Measurements from ENCODE around the gene LATS2.
"Not testable (repeated sequence)": the region's sequence is repeated elsewhere in the genome, so short reads cannot be mapped to it uniquely, and the experiment has no call there.

LATS2 gene

DNA sequence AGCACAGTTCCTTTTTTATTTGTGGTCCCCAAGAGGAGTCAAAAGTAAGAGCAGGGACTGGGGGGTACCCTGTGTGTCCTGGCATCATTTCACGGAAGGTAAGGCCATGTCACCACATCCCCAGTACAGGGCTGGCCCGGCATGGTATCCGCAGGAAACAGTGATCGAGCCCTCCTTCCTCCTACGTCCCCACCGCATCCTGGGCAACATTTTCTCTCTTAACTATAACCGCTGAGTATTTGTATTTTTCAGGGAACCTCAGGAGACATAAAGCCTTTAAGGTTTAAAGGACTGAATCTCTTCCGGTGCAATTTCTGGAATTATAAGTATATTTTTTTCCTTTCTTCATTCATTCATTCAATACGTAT, 13.6 kb upstream of the LATS2 start:
- no peak for DNase-seq

DNA sequence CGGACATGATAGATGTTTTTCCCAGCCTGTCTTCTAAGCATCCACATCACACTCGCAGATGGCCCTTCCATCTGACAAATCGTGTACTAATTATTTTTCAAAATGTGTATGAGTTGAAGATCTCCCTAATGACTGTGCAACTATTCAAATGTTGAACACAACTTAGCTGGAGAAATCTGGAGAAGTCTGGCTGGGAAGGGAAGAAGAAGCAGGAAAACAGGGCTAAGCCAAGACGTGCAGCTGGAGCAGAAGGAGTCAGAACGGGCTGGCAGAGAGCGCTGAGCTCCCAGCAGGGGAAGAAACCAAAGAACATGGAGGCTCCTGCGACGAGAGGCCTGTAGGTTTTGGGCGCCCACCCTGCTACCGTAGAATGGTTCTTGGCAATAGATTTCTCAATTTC, 13.2 kb upstream of the LATS2 start:
- no peak for DNase-seq

DNA sequence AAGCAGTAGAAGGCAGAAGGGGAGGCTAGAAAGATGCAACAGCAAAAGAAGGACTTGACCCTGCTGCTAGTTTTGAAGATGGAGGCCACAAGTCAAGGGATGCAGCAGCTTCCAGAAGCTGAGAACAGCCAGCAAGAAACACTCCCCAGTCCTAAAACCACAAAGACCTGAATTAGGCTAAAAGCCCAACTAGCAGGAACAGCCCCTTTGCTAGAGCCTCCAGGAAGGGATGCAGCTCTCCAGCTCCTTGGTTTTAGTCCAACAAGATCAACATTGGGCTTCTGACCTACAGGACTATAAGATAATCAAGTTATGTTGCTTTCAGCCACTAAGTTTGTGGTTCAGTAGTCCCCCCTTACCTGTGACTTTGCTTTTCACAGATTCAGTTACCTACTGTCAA, 10.5 kb upstream of the LATS2 start:
- no peak for DNase-seq

DNA sequence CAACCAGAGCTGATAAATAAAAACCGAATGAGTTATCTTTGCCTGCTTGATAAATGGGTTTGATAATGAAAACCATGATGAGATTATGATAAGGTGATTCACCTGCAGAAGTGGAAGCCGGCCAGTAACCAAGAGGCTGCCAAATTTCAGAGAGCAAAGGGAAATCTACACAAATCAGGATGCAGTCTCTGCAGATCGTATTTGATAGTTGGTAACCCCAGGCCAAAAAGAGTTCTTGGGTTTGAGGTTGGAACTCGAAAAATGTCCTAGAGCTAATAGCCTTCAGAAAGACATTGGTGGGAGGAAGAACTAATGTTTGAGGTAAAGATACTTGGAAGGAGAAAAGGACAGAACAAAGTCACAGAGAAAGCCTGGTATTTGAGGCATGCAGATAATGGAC, 9.6 kb upstream of the LATS2 start:
- no peak for DNase-seq

DNA sequence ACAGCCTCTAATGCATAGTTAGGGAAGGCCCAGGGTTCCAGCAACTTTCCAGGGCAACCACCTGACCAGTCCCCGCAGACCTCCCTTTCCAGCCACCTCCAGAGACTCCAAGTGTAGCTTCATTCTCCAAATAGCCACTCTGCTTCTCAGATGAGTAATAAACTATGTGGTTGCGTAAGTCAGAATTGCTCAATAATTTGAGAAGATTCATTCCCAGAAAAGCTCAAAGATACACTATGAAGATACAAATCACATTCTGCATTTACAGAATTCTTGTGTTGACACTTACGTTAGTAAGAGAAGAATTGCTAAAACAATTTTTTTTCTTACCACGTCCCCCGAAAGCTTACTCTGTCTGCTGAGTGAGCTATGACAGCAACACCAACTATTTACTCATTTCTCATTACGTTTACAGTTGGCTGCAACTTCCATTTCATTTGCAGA, 8.2 kb upstream of the LATS2 start:
- DNase-seq: no peak

DNA sequence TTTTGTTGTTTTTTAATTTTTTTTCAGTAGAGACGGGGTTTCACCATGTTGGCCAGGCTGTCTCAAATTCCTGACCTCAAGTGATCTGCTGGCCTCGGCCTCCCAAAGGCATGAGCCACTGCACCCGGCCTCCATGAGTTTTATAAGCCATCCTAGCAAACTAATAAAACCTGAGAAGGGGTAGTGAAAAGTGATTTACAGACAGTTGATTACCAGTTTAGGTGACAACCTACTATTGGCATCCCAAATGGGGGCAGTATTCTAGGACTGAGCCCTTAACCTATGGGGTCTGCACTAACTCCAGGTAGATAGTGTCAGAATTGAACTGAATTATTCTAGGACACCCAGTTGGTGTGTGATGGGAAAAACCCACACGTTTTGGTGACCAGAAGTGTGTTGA, 6.5 kb upstream of the LATS2 start:
- no peak for DNase-seq

DNA sequence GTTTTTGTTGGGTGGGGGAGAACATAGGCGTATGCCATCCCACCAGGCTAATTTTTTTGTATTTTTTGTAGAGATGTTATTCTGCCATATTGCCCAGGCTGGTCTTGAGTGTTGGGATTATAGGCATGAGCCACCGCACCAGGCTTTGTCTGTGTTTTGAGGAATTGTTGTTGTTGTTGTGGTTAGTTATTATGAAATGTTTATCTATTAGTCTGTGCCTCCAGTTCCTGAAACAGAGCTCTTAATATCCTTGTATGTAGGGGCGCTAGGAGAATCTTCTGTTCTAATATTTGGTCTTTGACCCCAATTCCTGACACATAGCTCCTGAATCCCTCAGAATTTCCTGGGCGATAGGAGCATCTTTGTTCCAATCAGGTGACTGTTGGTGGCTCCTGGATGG, 5.6 kb upstream of the LATS2 start:
- no peak for DNase-seq

DNA sequence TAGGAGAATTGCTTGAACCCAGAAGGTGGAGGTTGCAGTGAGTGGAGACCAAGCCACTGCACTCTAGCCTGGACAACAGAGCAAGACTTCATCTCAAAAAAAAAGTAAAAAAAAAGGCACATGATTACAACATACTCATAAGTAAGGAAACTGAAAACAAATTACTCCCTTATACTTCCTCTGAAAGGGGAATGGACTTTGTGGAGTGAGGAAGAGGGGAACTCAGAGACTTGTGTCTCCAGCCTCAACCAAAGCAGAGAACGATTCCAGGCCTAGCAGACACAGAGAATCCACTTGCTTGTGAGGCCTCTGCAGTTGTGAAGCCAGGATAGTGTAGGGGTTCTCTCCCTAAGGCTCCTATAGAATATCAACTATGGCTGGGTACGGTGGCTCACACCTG, 4.3 kb upstream of the LATS2 start:
- no peak for DNase-seq

DNA sequence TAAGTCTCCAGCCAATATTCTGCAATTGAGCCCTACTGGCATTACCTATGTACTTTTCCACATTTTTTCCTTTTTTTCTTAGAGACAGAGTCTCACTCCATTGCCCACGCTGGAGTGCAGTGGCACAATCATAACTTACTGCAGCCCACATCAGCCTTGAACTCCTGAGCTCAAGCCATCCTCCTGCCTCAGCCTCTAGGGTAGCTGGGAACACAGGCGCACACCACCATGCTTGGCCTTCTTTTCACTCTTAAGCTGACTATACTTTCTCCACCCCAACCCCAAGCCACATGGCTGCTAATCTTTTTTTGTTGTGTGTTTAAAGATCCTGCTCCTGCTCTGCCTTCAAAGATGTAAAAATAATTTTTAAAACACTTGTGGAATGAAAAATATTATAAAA, 1.6 kb upstream of the LATS2 start:
- no peak for DNase-seq

DNA sequence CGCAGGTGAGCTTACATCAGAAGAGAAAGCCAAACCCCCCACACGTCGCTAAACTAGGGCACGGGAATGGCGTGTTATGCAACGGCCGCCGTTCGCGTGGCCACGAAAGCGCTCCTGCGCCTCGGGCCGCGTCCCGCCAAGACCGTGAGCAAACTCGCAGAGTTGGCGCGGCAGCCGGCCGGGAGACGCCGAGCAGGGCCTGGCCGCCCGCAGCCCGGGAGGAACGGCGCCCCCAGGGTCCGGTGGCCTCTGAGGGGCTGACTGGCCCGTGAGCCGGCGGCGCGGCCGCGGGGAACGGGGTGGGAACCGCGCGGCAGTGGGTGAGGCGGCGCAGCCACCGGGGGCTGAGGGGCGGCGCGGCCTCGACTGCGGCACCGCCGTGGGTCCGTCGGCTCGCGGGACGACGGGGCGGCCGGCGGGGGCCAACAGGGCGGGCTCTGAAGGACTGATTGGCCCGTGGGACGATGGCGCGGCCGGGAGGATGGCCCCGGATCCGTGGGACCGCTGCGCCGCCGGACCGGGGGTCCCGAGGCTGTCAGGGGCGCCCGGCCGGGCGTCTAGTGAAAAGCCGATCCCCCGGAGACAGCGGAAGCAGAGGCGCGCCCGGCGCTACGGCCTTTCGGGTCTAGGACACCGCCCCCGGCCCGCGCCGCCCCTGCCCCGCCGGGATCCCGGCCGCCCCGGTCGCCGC, 903 bp downstream of the LATS2 start:
- DNase-seq: no peak

DNA sequence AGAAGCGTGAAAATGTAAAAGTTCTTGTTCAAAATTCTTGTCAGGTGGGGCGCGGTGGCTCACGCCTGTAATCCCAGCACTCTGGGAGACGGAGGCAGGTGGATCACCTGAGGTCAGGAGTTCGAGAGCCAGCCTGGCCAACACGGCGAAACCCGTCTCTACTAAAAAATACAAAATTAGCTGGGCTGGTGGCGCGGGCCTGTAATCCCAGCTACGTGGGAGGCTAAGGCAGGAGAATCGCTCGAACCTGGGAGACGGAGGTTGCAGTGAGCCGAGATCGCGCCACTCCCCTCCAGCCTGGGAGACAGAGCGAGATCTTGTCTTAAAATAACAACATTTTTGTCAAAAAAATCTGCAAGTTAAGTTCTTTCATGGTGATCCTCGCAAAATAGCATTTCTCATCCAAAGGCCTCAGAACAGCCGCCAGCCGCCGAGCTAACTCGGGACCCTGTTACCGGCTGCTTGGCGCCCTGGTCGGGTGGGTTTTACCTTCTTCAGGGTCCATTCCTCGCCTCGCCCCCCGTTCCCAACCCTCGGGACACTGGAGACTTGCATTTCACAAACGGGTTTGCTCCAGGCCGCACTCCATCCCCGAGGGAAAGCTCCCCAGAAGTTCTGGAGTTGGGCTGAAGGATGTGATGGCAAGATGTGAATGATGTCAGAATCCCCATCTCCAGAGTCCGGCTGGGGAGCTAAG, 1.6 kb downstream of the LATS2 start:
- DNase-seq: no peak

DNA sequence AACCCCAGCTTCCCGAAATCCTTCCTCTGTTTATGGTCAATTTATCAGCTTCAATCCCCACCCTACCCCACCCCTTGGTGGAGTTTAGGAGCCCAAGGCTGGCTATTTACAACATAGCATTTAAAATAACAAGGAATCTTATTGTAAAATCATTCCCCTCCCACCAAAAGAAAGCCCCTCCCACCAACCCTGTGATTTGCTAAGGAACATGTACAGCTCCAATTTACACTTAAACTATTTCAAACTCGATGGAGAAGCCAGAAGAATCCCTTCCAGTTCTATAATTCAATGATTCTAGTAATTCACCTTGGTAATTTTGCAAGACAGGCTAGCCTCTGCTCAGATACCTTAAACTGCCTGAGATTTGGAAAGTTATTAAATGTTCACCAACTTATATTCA, 3.0 kb downstream of the LATS2 start:
- DNase-seq: no peak

DNA sequence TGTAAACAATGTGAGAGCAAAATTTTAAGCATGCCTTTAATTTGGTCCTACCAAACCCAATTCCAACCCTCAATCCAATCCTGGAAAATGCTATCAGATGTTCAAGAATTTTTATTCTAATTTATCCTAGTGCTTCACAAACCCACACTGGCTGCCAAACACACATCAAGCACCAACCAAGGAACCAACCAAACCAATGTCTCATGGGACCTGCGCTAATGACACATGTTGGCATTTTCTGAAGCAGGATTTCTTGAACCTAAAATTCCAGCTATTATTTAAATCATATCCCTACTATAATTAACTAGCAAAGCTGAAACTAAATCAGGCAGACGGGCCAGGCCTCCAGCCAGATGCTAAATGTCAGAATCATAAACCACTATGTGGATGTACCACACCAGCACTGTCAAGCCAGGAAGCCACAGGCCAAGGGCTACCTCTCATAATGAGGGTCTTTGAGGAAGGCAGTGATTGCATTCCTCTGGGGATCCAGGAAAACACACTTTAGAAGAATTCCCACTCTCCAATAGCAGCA, 5.8 kb downstream of the LATS2 start:
- DNase-seq: no peak

DNA sequence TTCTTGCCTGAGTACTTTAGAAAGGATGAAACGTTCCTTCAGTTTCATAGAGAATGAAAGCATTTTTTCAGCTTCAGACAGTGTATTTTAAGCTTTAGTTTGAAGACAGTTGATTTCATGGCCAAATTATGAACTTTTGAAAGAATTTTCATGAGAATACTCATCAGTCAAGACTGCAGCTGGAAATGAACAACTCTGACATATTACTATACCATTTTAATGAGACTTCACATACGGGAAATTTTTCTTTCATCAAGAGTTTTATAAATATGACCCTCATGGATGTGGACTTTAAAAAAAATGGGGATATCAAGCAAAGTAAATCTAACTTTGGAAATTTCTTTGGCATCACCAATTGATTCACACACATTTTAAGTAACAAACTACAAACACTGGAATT, 6.4 kb downstream of the LATS2 start:
- DNase-seq: no peak

DNA sequence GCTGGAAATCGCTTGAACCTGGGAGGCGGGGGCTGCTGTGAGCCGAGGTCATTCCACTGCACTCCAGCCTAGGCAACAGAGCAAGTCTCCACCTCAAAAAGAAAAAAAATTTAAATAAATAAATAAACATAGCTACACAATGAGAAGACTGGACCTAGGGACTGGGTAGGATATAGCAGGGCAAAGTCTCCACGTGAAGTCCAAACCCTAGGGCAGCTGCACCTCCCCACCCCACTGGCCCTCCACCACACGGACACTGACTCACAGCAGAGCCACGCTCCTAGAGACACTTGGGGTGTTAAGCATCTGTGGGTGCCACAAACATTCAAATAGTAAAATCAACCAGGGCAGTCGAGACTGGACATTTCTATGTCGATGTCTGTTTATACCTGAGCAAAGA, 7.1 kb downstream of the LATS2 start:
- no peak for DNase-seq

DNA sequence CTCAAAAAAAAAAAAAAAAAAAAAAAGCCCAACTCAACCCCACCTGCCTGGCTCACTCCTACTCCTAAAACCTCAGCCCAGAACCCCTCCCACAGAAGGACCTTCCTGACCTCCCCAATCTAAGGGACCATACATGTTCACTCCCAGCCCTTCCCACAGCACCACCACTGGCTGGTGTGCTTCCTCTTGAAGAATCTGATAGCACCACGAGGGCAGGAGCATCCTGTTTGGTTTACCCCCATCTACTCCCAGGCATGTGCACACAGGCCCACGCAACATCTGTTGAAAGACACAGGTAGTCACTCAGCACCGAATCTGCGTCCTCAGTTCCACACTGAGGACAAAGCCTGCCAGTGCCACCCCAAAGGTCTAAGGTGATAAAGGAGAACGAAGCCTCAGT, 8.2 kb downstream of the LATS2 start:
- DNase-seq: no peak

DNA sequence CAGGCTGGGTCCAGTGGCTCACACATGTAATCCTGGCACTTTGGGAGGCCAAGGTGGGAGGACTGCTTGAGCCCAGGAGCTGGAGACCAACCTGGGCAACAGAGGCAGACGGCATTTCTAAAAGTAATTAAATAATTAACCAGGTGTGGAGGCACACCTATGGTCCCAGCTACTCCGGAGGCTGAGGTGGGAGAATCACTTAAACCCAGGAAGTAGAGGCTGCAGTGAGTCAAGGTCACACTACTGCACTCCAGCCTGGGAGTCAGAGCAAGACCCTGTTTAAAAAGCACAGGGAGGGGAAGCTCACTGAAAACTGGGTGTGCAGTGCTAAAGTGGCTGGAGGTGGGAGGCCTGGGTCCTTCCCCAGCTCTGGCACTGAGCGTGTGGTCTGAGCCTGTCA, 9.7 kb downstream of the LATS2 start:
- DNase-seq: no peak

DNA sequence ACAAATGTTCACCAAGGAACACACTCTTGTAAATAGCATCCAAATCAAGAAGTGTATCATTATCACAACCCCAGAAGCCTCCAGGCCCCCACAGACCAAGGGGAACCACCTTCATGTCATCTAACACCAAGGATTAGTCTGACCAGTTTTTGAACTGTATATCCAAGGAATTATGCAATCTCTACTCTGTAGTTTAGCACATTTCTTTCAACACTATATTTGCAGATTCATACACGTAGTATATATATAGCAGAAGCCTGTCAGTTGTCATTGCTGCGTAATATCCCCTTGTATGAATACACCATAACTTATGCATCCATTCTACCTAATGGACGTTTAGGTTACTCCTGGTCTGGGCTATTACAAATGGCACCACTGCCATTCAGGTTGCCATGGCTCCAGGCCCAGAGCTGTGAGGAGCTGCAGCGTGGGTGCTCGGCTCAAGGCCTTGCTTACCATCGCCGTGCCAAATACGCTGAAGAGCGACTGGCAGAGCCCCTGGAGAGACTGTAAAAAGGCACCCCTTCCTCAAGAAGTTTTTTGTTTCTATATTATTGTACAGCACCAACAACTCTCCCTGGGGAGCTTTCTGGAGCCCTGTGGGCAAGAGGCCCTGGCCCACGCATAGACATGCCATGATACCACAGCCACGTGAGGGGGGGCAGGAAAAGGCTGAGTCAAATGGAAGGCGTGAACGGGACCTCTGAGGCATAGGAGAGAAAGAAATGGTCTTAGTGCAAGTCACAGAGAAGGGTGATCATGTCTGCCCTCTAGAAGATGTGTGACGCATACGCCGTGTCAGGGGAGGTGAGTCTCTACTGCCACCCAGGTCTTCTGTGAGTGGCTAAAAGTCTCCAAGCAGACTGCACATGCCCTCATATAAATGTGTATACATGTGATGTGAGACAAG, 10.8 kb downstream of the LATS2 start:
- no peak for DNase-seq

DNA sequence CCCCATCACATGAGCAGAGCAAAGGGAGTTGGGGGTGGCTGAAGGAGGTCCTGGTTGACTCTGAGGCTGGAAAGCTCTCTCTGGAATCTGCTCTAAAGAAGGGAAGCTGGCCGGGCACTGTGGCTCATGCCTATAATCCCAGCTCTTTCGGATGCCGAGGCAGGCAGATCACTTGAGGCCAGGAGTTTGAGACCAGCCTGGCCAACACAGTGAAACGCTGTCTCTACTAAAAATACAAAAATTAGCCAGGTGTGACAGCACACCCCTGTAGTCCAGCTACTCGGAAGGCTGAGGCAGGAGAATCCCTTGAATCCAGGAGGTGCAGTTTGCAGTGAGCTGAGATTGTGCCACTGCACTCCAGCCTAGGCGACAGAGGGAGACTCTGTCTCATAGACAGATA, 11.7 kb downstream of the LATS2 start:
- not testable (repeated sequence) for DNase-seq

DNA sequence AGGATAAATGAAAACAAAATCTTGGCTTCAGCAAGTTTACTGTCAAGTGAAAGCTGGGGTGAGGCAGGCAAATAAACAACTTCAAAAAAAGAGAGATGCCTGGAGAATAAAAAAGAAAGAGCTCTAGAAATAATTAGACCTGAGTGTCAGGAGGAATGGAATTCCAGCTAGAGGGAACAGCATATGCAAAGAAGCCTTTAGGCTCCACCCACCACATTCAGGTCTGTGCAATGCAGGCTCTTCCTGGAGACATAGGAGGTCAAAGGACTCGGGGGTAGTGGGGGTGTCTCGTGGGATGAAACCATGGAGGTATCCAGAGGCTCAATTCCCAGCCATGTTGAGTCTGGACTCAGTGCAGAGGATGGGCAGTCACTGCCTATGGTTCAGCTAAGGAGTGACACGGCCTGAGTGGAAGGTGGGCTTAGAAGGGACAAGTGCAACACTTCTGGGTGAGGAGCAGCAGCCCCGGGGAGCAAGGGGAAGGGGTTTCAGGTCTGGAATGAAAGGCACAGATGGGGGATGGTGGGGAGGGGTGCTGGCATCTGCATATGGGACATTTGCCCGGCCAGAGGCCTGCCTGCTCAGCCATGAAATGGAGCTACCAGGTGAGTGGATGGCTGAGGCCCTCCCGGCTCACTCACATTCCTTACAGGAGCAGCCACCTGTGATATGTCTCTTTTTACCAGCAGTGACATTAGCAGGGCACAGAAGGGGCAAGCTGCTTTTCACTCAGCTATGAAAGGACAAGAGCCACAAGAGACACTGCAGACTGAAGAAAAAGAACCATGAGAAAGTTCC, 12.3 kb downstream of the LATS2 start:
- DNase-seq: no peak

DNA sequence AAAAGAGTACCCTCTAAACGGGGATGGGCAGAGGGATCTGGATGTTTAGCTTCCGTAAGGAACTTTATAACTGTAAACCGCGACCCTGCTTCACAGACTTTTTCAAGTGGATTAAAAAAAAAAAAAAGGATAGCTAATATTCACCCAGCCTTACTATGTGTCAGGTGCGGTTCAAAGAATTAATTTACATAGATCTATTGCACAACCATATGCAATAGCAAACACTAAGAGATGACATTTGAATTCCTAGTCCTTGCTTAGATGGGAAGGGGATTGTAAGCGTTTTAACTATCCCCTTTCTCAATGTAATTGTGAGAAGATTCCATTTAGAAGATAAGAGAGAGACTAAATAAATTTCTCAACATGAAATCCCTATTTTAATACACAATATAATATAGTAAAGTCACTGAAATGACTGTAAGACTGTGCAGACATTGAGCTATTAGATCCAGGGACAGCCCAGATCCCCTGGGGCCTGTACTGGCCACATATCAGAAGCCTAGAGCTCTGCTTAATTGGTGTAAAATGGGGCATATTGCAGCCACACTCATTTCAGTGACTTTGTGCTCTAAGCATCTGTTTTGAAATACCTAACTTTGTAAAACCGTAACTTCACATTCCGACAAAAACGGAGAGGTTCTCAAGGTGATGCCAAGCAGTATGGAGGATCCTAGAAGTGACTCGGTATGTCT, 13.6 kb downstream of the LATS2 start:
- no peak for DNase-seq

DNA sequence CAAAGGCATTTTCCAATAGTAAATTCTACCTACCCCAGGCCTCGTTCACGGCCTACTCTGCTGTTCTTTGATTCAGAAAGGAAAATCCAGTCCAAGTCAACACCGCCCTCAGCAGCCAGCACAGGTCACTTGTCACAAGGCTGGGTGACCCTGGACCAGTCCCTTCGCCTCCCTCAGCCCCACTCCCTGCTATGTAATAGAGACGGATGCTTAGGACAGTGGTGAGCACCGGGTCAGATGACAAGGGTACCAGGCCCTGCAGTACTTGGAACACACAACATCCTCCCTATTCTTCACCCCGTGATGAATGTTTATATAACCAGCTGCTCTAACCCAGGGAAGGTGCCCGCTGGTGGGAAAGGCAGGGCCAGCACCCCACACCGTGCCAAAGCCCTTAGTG, 14.3 kb downstream of the LATS2 start:
- no peak for DNase-seq
